ENCODE results near the gene SLC27A1. TPM values are rescaled to one million over a fixed set of nuclear protein-coding genes. Genes with fewer than 3 reads are reported as not detected.

Gene SLC27A1
- total and polyA plus RNA-seq, 2 experiments from 2014 or later = 3.5 to 11.6 TPM

DNA sequence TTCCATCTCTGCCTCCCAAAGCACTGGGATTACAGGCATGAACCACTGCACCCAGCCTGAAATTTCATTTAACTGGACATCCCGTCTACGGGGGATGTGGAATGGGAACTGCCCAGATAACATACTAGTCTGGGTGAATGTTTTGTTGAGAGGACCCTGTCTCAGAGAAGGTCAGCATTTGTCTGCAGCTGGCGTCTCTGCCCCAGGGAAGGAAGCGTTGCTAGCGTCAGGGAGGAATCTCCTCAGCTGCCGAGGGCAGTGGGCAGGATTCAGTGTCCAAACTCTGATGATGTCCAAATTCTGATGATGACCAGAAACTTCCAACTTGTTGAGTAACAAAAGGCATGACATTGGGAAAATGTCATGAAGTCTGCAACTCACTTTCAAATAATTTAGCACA lies 12.7 kb upstream of the SLC27A1 start (continued):
- TF ChIP-seq, protein P1, sequence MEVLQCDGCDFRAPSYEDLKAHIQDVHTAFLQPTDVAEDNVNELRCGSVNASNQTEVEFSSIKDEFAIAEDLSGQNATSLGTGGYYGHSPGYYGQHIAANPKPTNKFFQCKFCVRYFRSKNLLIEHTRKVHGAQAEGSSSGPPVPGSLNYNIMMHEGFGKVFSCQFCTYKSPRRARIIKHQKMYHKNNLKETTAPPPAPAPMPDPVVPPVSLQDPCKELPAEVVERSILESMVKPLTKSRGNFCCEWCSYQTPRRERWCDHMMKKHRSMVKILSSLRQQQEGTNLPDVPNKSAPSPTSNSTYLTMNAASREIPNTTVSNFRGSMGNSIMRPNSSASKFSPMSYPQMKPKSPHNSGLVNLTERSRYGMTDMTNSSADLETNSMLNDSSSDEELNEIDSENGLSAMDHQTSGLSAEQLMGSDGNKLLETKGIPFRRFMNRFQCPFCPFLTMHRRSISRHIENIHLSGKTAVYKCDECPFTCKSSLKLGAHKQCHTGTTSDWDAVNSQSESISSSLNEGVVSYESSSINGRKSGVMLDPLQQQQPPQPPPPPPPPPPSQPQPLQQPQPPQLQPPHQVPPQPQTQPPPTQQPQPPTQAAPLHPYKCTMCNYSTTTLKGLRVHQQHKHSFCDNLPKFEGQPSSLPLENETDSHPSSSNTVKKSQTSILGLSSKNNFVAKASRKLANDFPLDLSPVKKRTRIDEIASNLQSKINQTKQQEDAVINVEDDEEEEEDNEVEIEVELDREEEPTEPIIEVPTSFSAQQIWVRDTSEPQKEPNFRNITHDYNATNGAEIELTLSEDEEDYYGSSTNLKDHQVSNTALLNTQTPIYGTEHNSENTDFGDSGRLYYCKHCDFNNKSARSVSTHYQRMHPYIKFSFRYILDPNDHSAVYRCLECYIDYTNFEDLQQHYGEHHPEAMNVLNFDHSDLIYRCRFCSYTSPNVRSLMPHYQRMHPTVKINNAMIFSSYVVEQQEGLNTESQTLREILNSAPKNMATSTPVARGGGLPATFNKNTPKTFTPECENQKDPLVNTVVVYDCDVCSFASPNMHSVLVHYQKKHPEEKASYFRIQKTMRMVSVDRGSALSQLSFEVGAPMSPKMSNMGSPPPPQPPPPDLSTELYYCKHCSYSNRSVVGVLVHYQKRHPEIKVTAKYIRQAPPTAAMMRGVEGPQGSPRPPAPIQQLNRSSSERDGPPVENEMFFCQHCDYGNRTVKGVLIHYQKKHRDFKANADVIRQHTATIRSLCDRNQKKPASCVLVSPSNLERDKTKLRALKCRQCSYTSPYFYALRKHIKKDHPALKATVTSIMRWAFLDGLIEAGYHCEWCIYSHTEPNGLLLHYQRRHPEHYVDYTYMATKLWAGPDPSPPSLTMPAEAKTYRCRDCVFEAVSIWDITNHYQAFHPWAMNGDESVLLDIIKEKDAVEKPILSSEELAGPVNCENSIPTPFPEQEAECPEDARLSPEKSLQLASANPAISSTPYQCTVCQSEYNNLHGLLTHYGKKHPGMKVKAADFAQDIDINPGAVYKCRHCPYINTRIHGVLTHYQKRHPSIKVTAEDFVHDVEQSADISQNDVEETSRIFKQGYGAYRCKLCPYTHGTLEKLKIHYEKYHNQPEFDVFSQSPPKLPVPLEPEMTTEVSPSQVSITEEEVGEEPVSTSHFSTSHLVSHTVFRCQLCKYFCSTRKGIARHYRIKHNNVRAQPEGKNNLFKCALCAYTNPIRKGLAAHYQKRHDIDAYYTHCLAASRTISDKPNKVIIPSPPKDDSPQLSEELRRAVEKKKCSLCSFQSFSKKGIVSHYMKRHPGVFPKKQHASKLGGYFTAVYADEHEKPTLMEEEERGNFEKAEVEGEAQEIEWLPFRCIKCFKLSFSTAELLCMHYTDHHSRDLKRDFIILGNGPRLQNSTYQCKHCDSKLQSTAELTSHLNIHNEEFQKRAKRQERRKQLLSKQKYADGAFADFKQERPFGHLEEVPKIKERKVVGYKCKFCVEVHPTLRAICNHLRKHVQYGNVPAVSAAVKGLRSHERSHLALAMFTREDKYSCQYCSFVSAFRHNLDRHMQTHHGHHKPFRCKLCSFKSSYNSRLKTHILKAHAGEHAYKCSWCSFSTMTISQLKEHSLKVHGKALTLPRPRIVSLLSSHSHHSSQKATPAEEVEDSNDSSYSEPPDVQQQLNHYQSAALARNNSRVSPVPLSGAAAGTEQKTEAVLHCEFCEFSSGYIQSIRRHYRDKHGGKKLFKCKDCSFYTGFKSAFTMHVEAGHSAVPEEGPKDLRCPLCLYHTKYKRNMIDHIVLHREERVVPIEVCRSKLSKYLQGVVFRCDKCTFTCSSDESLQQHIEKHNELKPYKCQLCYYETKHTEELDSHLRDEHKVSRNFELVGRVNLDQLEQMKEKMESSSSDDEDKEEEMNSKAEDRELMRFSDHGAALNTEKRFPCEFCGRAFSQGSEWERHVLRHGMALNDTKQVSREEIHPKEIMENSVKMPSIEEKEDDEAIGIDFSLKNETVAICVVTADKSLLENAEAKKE (CRISPR knock-in tag; IDR thresholded peaks at IDR 0.05) = no peak
- TF ChIP-seq EZH2phosphoT487 (IDR thresholded peaks at IDR 0.05; ENCODE audit: unreplicated experiment) = no peak

DNA sequence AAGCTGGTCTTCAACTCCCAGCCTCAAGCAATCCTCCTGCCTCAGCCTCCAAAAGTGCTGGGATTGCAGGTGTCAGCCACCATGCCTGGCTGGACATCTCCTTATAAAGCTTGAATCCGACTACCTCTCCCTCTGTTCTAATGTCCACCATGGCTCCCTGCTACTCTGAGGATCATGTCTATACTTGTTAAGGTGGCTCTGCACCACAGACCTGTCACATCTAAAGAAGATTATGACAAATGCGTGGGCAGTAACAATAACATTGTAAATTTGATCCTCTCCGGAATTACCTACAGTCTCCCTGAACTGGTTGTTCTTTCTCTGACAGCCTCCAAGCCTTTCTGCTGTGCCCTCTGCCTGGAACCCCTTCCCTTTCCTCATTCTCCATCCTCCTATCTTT lies 11.4 kb upstream of the SLC27A1 start:
- Histone ChIP-seq H3K4me1 (ENCODE audit: insufficient read depth) (peaks cover 7% of the 10 kb centered on the region), H3K4me2 (no peak overlapping the region), H4K20me1 (replicated peaks; ENCODE audit: insufficient read depth) (no peaks in the 10 kb centered on the region), H3K36me3 (ENCODE audit: insufficient read depth) (no peaks in the 10 kb centered on the region), H3F3A (replicated peaks; ENCODE audit: low read depth) (no peaks in the 10 kb centered on the region), H3K27me3 (ENCODE audit: insufficient read depth) (peaks cover 38% of the 10 kb centered on the region), H3K4me3 (no peak overlapping the region), H2AFZ (no peak overlapping the region), H3K9me2 (ENCODE audit: insufficient read depth) (no peaks in the 10 kb centered on the region), H3K79me2 (replicated peaks; ENCODE audit: insufficient read depth) (no peaks in the 10 kb centered on the region), H3K27ac (ENCODE audit: low read depth) (no peak overlapping the region)
- Mint-ChIP-seq H3K9me3 (no peaks in the 10 kb centered on the region), H3K27me3 (ENCODE audit: insufficient read depth, low read depth, poor library complexity) (peaks cover 24% of the 10 kb centered on the region), H3K4me3 (no peak overlapping the region), H3K4me1 (peaks cover 7% of the 10 kb centered on the region), H3K27ac (no peak overlapping the region), H3K36me3 (ENCODE audit: low read depth) (no peaks in the 10 kb centered on the region)
- DNase-seq (ENCODE audit: low spot score) = no peak
- TF ChIP-seq EZH2phosphoT487 (IDR thresholded peaks at IDR 0.05; ENCODE audit: unreplicated experiment) (no peak), ZNF114 (CRISPR knock-in tag; IDR thresholded peaks at IDR 0.05) (no peak), STAT1 (IDR thresholded peaks at IDR 0.05; ENCODE audit: unreplicated experiment) (no peak)
- TF ChIP-seq, protein P2, sequence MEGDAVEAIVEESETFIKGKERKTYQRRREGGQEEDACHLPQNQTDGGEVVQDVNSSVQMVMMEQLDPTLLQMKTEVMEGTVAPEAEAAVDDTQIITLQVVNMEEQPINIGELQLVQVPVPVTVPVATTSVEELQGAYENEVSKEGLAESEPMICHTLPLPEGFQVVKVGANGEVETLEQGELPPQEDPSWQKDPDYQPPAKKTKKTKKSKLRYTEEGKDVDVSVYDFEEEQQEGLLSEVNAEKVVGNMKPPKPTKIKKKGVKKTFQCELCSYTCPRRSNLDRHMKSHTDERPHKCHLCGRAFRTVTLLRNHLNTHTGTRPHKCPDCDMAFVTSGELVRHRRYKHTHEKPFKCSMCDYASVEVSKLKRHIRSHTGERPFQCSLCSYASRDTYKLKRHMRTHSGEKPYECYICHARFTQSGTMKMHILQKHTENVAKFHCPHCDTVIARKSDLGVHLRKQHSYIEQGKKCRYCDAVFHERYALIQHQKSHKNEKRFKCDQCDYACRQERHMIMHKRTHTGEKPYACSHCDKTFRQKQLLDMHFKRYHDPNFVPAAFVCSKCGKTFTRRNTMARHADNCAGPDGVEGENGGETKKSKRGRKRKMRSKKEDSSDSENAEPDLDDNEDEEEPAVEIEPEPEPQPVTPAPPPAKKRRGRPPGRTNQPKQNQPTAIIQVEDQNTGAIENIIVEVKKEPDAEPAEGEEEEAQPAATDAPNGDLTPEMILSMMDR (conservative IDR thresholded peaks at IDR 0.05; ENCODE audit: low read depth in 2 of 2) = no peak
- TF ChIP-seq, protein P3, sequence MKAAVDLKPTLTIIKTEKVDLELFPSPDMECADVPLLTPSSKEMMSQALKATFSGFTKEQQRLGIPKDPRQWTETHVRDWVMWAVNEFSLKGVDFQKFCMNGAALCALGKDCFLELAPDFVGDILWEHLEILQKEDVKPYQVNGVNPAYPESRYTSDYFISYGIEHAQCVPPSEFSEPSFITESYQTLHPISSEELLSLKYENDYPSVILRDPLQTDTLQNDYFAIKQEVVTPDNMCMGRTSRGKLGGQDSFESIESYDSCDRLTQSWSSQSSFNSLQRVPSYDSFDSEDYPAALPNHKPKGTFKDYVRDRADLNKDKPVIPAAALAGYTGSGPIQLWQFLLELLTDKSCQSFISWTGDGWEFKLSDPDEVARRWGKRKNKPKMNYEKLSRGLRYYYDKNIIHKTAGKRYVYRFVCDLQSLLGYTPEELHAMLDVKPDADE (IDR thresholded peaks at IDR 0.05) = no peak
- ATAC-seq = no peak
